GM12878 (cell line): ENCODE measurements around the gene FBXW7. TPM values are rescaled to one million over a fixed set of nuclear protein-coding genes. Genes with fewer than 3 reads are reported as not detected.

ENCODE experiments used
- ASH2L ChIP-seq: fragments of 300-600, 200-600 bp; sonication (generic); IDR thresholded peaks from 2 replicates; pipeline ENCODE4 v1.6.1; 2017; ENCODE audit warnings: low read depth, mild to moderate bottlenecking, borderline replicate concordance
- CUX1 ChIP-seq: IDR thresholded peaks from 2 replicates; pipeline ENCODE4 v1.6.1; 2012; ENCODE audit warnings: improper control_type of control experiment, low read depth, low read length; ENCODE audit not compliant: insufficient replicate concordance
- ESRRA ChIP-seq: IDR thresholded peaks from 2 replicates; pipeline ENCODE4 v1.6.1; 2012; ENCODE audit warnings: mild to moderate bottlenecking, low read length, improper control_type of control experiment
- FOS ChIP-seq: IDR thresholded peaks from 3 replicates; pipeline ENCODE4 v1.6.1; 2011; ENCODE audit warnings: borderline replicate concordance; ENCODE audit not compliant: insufficient read length; ENCODE audit errors: extremely low read depth
- KDM1A ChIP-seq: fragments of 200-600 bp; sonication (generic); IDR thresholded peaks from 2 replicates; pipeline ENCODE4 v1.6.1; 2016; ENCODE audit warnings: borderline replicate concordance
- MXI1 ChIP-seq: fragments of 150-350 bp; IDR thresholded peaks from 2 replicates; pipeline ENCODE4 v1.6.1; 2011; ENCODE audit warnings: low read depth, mild to moderate bottlenecking, inconsistent platforms, low read length, improper control_type of control experiment
- NR2F1 ChIP-seq: fragments of 450-650 bp; conservative IDR thresholded peaks from 2 replicates; pipeline ENCODE4 v1.6.1; 2017; ENCODE audit warnings: mild to moderate bottlenecking
- PAX5 ChIP-seq: IDR thresholded peaks from 2 replicates; pipeline ENCODE4 v1.6.1; 2011; ENCODE audit warnings: low read depth, low read length, borderline replicate concordance
- RUNX3 ChIP-seq: IDR thresholded peaks from 2 replicates; pipeline ENCODE4 v1.6.1; 2012; ENCODE audit warnings: low read length, inconsistent platforms
- TCF3 ChIP-seq: IDR thresholded peaks from 2 replicates; pipeline ENCODE4 v1.6.1; 2012; ENCODE audit warnings: low read depth, mild to moderate bottlenecking, low read length, borderline replicate concordance; ENCODE audit not compliant: insufficient read depth
- ZBTB4 ChIP-seq: fragments of 450-650 bp; formaldehyde crosslinking; IDR thresholded peaks from 2 replicates; pipeline ENCODE4 v1.4.0; 2022; ENCODE audit warnings: mild to moderate bottlenecking, moderate library complexity
- ZNF207 ChIP-seq: fragments of 450-650 bp; IDR thresholded peaks from 2 replicates; pipeline ENCODE4 v1.6.1; 2014; ENCODE audit warnings: antibody characterized with exemption, mild to moderate bottlenecking, borderline replicate concordance
- polyA plus RNA-seq, 11 experiments: library from polyadenylated mRNA; depleted of rRNA in 4 of 11; unstranded in 6 of 11; stranded (reverse) in 5 of 11; fragments of >200 nt; fragmentation: Nextera tagmentation in 4 of 11; fragmentation: Illumina TruSeq in 1 of 11; extraction: Ambion mirVana in 4 of 11; extraction: Trizol in 1 of 11; gene quantifications; 1 replicate in 1 of 11; 2 replicates in 10 of 11; pipeline versions ENCODE4 v1.2.1 to v1.2.3, GENCODE V29; 2011 to 2016; ENCODE audit warnings: inconsistent platforms in 2 of 11, missing spikeins in 2 of 11, low read depth in 1 of 11
- total RNA-seq, 4 experiments: library from RNA; depleted of rRNA in 3 of 4; stranded (reverse); fragments of >200 nt in 3 of 4; fragmentation: Illumina TruSeq in 1 of 4; extraction: Trizol in 1 of 4; gene quantifications; 2 replicates each; pipeline versions ENCODE4 v1.2.1 to v1.2.3, GENCODE V29; 2013 to 2021
- TF ChIP-seq, protein P1 (sequence below): fragments of 450-650 bp; IDR thresholded peaks from 2 replicates; pipeline ENCODE4 v1.6.1; 2017; ENCODE audit warnings: mild to moderate bottlenecking, moderate library complexity
- TF ChIP-seq, protein P2 (sequence below): fragments of 450-650 bp; IDR thresholded peaks from 2 replicates; pipeline ENCODE4 v1.6.1; 2017; ENCODE audit warnings: mild to moderate bottlenecking

The FBXW7 gene
- total and polyA plus RNA-seq, 10 of the 15 experiments (the other 5 are each of a cell fraction or from before 2014, with no cell fraction given) = 35.8 to 118 (median 47.2) TPM

- TF ChIP-seq, protein P1, sequence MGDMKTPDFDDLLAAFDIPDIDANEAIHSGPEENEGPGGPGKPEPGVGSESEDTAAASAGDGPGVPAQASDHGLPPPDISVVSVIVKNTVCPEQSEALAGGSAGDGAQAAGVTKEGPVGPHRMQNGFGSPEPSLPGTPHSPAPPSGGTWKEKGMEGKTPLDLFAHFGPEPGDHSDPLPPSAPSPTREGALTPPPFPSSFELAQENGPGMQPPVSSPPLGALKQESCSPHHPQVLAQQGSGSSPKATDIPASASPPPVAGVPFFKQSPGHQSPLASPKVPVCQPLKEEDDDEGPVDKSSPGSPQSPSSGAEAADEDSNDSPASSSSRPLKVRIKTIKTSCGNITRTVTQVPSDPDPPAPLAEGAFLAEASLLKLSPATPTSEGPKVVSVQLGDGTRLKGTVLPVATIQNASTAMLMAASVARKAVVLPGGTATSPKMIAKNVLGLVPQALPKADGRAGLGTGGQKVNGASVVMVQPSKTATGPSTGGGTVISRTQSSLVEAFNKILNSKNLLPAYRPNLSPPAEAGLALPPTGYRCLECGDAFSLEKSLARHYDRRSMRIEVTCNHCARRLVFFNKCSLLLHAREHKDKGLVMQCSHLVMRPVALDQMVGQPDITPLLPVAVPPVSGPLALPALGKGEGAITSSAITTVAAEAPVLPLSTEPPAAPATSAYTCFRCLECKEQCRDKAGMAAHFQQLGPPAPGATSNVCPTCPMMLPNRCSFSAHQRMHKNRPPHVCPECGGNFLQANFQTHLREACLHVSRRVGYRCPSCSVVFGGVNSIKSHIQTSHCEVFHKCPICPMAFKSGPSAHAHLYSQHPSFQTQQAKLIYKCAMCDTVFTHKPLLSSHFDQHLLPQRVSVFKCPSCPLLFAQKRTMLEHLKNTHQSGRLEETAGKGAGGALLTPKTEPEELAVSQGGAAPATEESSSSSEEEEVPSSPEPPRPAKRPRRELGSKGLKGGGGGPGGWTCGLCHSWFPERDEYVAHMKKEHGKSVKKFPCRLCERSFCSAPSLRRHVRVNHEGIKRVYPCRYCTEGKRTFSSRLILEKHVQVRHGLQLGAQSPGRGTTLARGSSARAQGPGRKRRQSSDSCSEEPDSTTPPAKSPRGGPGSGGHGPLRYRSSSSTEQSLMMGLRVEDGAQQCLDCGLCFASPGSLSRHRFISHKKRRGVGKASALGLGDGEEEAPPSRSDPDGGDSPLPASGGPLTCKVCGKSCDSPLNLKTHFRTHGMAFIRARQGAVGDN = no peak
- TF ChIP-seq ESRRA (no peak), CUX1 (no peak), ZBTB4 (CRISPR knock-in tag) (no peak), NR2F1 (no peak), ASH2L (no peak), PAX5 (no peak), RUNX3 (no peak), ZNF207 (no peak), MXI1 (no peak), KDM1A (no peak), FOS (no peak), TCF3 (no peak)
- TF ChIP-seq, protein P2, sequence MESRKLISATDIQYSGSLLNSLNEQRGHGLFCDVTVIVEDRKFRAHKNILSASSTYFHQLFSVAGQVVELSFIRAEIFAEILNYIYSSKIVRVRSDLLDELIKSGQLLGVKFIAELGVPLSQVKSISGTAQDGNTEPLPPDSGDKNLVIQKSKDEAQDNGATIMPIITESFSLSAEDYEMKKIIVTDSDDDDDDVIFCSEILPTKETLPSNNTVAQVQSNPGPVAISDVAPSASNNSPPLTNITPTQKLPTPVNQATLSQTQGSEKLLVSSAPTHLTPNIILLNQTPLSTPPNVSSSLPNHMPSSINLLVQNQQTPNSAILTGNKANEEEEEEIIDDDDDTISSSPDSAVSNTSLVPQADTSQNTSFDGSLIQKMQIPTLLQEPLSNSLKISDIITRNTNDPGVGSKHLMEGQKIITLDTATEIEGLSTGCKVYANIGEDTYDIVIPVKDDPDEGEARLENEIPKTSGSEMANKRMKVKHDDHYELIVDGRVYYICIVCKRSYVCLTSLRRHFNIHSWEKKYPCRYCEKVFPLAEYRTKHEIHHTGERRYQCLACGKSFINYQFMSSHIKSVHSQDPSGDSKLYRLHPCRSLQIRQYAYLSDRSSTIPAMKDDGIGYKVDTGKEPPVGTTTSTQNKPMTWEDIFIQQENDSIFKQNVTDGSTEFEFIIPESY = no peak
Observed at GRCh38 chr4:152344001-152344400, 191.9 kb downstream of the FBXW7 start (continued).
